Uterus (tissue), 4 donors: ENCODE measurements around the gene PGLYRP4. TPM values are rescaled to one million over a fixed set of nuclear protein-coding genes. Genes with fewer than 3 reads are reported as not detected.

Source experiments
- DNase-seq, 2 donors: peaks; one replicate each; pipeline ENCODE4 v3.0.0-alpha.2; 2019 to 2020
- H3K27ac ChIP-seq, 2 donors: fragments of 200-600 bp; sonication (generic); 1 replicate in 1 of 2; 2 replicates in 1 of 2; pipeline ENCODE4 v1.5.1; 2016 to 2018
- H3K27me3 ChIP-seq, 2 donors: fragments of 200-600 bp; sonication (generic); one replicate each; pipeline ENCODE4 v1.5.1; 2018 to 2019; ENCODE audit warnings: control low read depth in 1 of 2
- H3K36me3 ChIP-seq, 2 donors: fragments of 200-600 bp; sonication (generic); one replicate each; pipeline ENCODE4 v1.5.1; 2019; ENCODE audit warnings: control low read depth in 1 of 2
- H3K4me1 ChIP-seq, 2 donors: fragments of 200-600 bp; sonication (generic); one replicate each; pipeline ENCODE4 v1.5.1; 2018 to 2019; ENCODE audit warnings: control low read depth in 1 of 2
- H3K4me3 ChIP-seq, 2 donors: fragments of 200-600 bp; sonication (generic); 1 replicate in 1 of 2; 2 replicates in 1 of 2; pipeline ENCODE4 v1.5.1; 2018 to 2019; ENCODE audit warnings: mild to moderate bottlenecking in 1 of 2
- H3K9me3 ChIP-seq, 2 donors: fragments of 200-600 bp; sonication (generic); one replicate each; pipeline ENCODE4 v1.5.1; 2019; ENCODE audit warnings: control low read depth in 1 of 2
- CTCF ChIP-seq, 4 experiments: fragments of 200-600 bp in 2 of 4; fragments of 450-650 bp in 2 of 4; sonication (generic) in 2 of 4; IDR thresholded peaks; one replicate each; pipeline ENCODE4 v1.5.1; 2016 to 2019; ENCODE audit warnings: antibody characterized with exemption in 4 of 4, mild to moderate bottlenecking in 2 of 4, moderate library complexity in 1 of 4
- POLR2A ChIP-seq, 2 donors: fragments of 450-650 bp; IDR thresholded peaks; one replicate each; pipeline ENCODE4 v1.6.1; 2016; ENCODE audit warnings: antibody characterized with exemption in 2 of 2, mild to moderate bottlenecking in 1 of 2, moderate library complexity in 1 of 2
- intact Hi-C: fragments of 100-400 bp; cut with DNase I; formaldehyde crosslinking; loops from one replicate; pipeline ENCODE4 v1.15.1; 2023; ENCODE audit warnings: low total_unique reads
- total RNA-seq, 4 donors: library from RNA; depleted of rRNA in 3 of 4; stranded (reverse); fragments of >200 nt in 3 of 4; gene quantifications; one replicate each; pipeline versions ENCODE4 v1.1.0 to v1.2.4, GENCODE V29; 2014 to 2023
- donor health status: DM: yes; HTN: yes; CAD: no.

PGLYRP4 gene
- total RNA-seq, 4 donors from 2014 or later, result not detected

DNA sequence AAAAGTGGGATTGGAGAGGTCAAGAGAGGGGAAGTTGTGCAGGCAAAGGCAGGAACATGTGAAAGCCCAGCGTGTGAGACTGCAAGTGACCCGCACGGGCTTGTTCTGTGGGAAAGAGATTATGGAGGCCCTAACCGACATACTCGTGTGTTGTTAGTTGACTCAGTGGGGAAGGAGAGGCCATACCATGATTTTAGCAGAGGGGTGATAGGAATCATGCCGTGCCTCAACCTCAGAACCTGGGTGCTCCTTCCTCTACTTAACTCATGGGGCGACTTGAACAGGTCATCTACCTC, 55.2 kb downstream of the PGLYRP4 start:
- Histone ChIP-seq H3K4me3 (no peak overlapping the region), H3K36me3 (no peaks in the 10 kb centered on the region), H3K4me1 (no peaks in the 10 kb centered on the region), H3K27me3 (no peaks in the 10 kb centered on the region), H3K9me3 (no peaks in the 10 kb centered on the region), H3K27ac (no peak overlapping the region)
- TF ChIP-seq POLR2A (IDR thresholded peaks at IDR 0.05), result no peak
- no peak for TF ChIP-seq CTCF (IDR thresholded peaks at IDR 0.05)
- intact Hi-C loops, result no loop called here
- DNase-seq, result no peak

GRCh38 chr1:153292740-153293479, 55.7 kb downstream of the PGLYRP4 start:
- no peak for DNase-seq
- TF ChIP-seq POLR2A (IDR thresholded peaks at IDR 0.05), result no peak
- no peak for TF ChIP-seq CTCF (IDR thresholded peaks at IDR 0.05)
- H3K4me3 ChIP-seq, result no peak overlapping the region
- H3K9me3 ChIP-seq, result no peaks in the 10 kb centered on the region
- no peaks in the 10 kb centered on the region for H3K36me3 ChIP-seq
- intact Hi-C loops, result no loop called here
- H3K27me3 ChIP-seq, result no peaks in the 10 kb centered on the region
- H3K27ac ChIP-seq, result no peak overlapping the region
- no peaks in the 10 kb centered on the region for H3K4me1 ChIP-seq

GRCh38 chr1:153292185-153292584, 56.5 kb downstream of the PGLYRP4 start:
- H3K9me3 ChIP-seq, result no peaks in the 10 kb centered on the region
- intact Hi-C loops, result no loop called here
- H3K27me3 ChIP-seq, result no peaks in the 10 kb centered on the region
- no peak for DNase-seq
- no peak overlapping the region for H3K27ac ChIP-seq
- H3K4me1 ChIP-seq, result no peaks in the 10 kb centered on the region
- no peak for TF ChIP-seq POLR2A (IDR thresholded peaks at IDR 0.05)
- TF ChIP-seq CTCF (IDR thresholded peaks at IDR 0.05), result no peak
- no peak overlapping the region for H3K4me3 ChIP-seq
- H3K36me3 ChIP-seq, result no peaks in the 10 kb centered on the region

GRCh38 chr1:153291514-153291913, 57.1 kb downstream of the PGLYRP4 start:
- no peak overlapping the region for H3K4me3 ChIP-seq
- TF ChIP-seq CTCF (IDR thresholded peaks at IDR 0.05), result no peak
- no peak for TF ChIP-seq POLR2A (IDR thresholded peaks at IDR 0.05)
- H3K4me1 ChIP-seq, result no peaks in the 10 kb centered on the region
- H3K36me3 ChIP-seq, result no peaks in the 10 kb centered on the region
- intact Hi-C loops, result no loop called here
- DNase-seq, result no peak
- no peaks in the 10 kb centered on the region for H3K27me3 ChIP-seq
- no peak overlapping the region for H3K27ac ChIP-seq
- H3K9me3 ChIP-seq, result no peaks in the 10 kb centered on the region

GRCh38 chr1:153288634-153289275, 59.9 kb downstream of the PGLYRP4 start:
- DNase-seq, result no peak
- intact Hi-C loops, result no loop called here

More at GRCh38 chr1:153288634-153289275, 59.9 kb downstream of the PGLYRP4 start:
- Histone ChIP-seq H3K4me3 (no peak overlapping the region), H3K27ac (no peak overlapping the region), H3K36me3 (no peaks in the 10 kb centered on the region), H3K27me3 (no peaks in the 10 kb centered on the region), H3K9me3 (no peaks in the 10 kb centered on the region), H3K4me1 (no peaks in the 10 kb centered on the region)
- no peak for TF ChIP-seq CTCF (IDR thresholded peaks at IDR 0.05)
- TF ChIP-seq POLR2A (IDR thresholded peaks at IDR 0.05), result no peak
